Stimulated activated CD8-positive, alpha-beta memory T cell treated with anti-CD3 and anti-CD28 coated beads, Interleukin-15, amount 100 ng/mL, for 24 hours (primary cell): Measurements from ENCODE around the gene PPP6R3.
"Not testable (repeated sequence)": the region's sequence is repeated elsewhere in the genome, so short reads cannot be mapped to it uniquely, and the experiment has no call there.

Source experiments
- DNase-seq: peaks from one replicate; pipeline ENCODE4 v3.0.0-alpha.2; 2020; ENCODE audit warnings: low read depth

PPP6R3 gene

DNA sequence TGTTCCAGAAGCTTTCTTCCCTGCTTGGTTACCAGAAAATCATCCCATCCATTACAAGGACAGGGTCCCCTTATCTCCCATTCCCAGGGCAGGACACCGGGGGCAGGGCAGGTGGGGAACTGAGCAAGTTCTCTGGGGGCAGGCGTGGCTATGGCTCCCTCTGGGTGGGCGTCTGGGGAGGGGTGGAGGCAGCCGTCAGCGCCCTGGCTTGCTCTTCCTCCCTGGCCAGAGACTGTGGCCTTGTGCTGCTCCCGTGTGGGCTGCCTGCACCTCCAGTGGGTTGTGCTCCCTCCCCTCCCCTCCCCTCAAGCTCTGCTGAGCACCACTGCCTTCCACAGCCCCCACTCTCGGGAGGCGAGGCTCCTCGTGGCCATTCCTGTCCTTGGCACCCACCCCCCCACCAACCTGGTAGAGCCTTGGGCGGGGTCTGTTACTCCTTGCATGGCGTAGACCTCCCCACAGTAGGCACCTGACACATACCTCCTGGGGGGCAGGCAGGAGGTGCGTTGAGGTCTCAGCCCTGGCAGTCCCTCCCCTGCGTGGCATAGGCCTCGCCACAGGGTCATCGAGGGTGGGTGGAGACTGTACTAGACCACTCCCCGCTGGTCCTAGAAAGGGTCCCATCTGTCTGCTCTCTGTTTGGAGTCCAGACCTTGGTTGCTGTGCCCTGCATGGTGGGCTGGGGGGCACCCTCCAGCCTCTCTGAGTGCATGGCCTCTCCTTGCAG is 24.2 kb upstream of the PPP6R3 start:
- no peak for DNase-seq

DNA sequence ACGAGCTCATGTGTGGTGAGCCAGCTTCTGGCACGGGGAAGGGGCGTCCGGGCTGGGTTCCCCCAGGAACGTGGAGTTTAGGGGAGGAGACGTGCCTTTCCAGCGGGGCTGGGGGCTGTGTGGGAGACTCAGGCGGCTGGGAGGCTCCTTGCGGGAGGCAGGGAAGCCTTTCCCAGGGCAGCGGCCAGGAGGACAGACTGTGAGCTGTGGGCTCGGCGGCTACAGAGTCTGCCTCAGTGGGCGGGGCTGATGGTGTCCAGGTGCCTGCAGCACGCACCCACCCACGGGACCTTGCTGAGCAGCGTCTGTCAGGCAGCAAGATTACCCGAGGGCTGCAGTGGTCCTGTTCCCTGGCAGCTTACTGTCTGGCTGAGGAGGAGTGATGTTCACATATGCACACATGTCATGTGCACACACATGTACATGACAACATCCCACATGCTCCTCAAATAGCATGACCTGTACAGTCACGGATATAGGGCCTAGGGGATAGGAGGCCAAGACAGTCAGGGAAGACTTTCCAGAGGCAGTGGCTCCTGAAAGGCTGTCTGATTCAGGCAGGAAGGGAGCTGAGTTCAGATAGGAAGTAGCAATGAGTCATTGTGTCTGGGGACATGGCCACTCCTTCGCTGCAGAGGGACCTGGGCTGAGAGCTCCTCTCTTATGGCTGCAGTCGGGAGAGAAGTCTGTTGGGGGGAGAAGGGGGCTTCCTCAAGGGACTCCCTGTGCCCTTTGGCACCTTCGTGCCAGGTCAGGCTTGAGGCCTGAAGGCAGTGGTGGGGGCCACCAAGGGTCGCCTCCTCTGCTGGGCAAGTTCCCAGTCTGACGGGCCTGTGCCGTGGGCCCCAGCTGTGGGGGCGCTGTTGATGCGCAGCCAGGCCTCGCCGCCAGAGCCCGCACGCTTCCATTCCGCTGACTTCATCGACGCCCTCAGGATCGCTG is 23.3 kb upstream of the PPP6R3 start:
- no peak for DNase-seq

DNA sequence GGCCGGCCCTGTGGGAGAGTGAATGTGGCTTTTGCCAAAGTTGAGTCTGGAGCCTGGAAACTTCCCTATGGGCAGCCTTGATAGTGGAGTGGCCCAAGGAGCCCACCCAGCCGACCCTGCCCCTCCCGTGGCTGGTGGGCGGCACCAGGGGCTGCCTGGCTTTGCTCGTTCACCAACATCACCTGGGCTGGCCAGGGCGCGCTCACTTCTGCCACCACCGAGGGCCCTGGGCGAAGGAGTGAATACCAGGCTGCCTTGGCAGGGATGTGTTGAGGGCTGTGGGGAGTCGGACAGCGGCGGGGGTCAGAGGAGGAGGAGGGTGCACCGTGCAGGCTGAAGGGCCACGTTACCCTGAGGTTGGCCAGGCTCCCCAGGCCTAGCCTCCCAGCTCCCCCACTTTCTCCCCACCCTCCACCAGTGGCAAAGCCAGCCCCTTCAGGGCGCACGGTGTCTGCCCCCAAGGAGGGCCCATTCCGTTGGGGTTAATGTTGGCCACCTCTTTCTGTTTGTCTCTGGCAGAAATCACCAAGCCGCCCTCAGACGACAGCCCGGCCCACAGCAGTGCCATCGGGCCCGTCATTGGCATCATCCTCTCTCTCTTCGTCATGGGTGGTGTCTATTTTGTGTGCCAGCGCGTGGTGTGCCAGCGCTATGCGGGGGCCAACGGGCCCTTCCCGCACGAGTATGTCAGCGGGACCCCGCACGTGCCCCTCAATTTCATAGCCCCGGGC is 22.5 kb upstream of the PPP6R3 start:
- DNase-seq, result no peak

DNA sequence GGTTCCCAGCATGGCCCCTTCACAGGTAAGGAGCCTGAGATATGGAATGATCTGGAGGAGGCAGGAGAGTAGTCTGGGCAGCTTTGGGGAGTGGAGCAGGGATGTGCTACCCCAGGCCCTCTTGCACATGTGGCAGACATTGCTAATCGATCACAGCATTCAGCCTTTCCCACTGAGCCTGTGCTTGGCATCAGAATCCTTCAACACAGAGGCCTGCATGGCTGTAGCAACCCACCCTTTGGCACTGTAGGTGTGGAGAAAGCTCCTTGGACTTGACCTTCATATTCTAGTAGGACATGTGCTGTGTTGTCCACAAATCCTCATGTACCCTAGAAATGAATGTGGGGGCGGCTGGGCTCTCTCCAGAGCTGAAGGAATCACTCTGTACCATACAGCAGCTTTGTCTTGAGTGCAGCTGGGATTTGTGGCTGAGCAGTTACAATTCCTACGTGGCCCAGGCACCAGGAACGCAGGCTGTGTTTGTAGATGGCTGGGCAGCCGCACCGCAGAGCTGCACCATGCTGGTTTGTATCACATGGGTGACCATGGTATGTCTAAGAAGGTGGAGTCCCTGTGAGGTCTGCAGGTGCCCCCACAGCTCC is 21.8 kb upstream of the PPP6R3 start:
- no peak for DNase-seq

DNA sequence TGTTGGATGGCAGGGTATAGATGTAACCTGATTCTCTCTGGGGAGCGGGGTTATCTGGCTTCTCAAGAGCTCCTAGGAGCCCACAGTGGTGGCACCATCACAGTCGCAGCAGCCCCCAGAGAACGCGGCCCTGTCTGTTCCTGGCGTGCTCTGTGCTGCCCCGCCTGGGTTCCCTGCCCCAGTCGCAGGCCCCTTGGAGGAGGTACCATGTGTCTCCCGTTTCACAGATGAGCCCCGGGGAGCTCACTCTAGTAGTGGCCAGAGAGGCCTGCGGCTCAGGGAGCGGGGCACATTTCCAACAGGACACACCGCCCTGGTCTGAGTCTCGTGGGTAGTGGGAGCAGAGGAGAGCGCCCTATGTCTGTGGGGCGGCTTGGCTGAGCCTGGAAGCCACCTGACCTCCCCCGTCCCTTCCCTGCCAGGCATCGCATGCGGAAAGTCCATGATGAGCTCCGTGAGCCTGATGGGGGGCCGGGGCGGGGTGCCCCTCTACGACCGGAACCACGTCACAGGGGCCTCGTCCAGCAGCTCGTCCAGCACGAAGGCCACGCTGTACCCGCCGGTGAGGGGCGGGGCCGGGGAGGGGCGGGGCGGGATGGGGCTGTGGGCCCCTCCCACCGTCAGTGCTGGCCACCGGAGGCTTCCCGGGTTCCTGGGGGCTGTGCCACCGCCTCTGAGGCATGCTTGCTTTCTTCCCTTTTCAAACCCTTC is 21.0 kb upstream of the PPP6R3 start:
- DNase-seq, result no peak

DNA sequence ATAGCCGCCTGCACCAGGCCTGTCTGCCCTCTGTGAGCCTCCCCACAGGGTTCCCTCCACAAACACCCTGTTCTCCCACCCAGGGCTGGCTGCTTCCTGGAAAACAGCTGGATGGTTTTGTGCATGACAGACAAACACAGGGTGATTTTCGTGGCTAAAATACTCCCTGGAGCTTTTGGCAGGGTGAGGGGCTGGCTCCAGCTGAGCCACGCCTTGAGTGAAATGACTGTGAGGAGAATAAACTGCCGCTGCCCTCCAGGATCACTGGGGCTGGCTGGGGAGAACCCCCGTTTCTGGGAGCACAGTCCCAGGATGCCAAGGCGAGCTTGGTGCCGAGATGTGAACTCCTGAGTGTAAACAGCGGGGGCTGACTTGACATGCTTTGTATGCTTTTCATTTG is 20.3 kb upstream of the PPP6R3 start:
- DNase-seq, result no peak

DNA sequence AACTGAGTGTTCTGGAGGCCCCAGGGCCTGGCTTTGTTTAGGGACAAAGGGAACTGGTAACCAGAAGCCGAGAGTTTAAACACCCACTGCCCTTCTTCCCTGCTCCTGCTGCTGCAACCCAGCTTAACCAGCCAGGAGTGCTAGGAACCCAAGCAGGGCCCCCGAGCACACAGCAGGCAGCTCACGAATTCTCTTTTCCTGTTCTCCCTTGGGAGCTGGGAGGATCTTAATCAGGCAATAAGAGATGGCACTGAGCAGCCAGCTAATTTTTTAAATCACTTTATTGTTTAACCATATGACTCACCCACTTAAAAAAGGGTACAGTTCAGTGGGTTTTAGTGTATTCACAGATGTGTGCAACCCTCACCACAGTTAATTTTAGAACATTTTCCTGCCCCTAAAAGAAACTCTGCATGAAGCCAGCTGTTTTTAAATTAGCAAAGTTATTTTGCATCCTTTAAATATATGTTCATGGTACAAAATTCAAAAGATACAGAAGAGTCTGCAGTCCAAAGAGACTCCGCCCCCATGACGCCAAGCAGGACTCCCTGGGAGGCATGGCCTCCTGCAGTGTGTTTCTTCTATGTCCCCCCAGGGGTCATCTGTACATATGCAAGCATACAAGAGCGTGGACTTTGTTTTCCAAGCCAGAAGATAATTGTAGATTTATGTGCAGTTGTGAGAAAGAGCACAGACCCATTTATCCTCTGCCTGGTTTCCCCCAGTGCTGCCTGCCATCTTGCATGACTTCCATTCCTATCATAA is 18.9 kb upstream of the PPP6R3 start:
- DNase-seq, result no peak

DNA sequence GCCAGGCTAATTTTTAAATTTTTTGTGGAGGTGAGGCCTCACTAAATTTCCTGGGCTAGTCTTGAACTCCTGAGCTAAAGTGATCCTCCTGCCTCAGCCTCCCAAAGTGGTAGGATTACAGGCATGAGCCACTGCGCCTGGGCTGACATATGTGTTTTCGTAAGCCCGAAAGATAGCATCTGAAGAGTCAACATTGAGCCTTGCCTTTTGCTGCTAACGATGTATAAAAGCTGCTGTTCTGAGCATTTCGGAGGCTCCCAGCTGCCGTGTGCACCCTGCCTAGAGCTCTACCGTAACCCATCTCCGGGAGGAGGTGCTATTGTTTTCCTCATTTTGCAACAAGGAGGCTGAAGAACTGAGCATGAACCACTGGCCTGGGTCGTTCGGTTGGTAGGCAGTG is 18.1 kb upstream of the PPP6R3 start:
- DNase-seq, result no peak

DNA sequence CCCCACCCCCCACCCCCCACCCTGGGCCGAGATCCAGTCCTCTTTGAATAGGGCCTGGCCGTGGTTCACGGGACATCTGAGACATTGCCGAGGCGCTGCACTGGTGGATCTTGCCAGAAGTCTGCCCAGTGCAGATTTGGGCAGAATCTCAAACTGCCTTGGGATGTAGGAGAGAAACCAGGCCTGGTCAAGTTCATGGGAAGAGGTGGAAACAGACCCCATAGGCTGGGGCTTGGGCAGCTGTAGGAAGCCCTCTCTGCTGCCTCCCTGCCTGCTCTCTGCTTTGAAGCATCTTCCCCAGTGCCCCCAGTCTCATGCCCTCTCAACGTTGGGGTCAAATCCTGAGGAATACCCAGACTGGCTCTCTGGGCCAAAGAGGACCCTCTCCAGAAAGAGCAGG is 16.0 kb upstream of the PPP6R3 start:
- DNase-seq, result no peak

DNA sequence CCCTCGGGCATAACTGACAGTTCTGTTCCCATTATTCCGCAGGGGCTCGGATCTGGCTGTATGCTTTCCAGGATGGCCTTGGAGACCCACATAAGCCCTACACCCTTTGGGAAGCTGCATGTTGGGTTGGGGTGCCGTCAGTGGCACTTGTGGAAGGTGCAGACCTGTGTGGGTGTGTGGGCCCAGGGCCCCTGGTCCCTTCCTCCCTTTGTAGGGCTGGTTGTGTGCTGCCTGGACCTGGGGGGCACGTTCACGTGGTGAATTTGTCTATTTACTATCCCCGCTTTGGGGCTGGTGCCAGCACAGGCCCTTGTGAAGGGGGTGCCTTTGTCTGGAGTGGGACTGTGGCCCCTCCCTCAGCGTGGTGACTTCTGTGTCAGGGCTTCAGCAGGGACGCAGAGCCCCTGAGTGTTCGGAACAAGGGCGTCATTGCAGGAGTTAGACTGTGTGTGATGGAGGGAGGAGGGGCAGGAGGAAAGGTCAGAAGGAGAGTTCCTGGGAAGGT is 15.0 kb upstream of the PPP6R3 start:
- no peak for DNase-seq

DNA sequence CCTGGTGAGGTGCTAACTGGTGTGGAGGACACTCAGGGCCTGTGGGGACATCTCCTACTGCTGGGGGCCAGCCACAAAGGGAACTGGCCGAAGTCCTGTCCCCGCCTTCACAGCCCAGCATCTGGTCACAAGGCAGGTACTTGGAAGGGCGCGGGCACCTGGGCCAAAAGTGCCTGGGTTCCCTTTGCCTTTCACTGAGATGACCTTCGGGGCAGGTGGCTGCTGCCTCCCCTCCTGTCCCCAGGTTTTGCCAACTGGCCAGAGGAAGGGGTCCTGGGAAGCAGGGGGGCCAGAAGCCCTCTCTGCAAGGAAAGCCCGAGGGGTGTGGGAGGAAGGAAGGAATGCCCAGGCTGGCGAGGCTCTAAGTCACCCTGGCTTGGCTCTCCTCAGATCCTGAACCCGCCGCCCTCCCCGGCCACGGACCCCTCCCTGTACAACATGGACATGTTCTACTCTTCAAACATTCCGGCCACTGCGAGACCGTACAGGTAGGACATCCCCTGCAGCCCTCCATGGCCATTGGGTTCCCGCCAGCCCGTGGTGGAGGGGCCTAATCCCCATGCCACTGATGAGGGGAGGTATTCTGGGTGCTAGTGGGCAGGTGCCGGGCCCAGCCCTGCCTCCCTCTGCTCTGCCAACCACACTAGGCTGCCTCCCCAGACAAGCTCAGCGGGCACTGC is 14.4 kb upstream of the PPP6R3 start:
- no peak for DNase-seq

DNA sequence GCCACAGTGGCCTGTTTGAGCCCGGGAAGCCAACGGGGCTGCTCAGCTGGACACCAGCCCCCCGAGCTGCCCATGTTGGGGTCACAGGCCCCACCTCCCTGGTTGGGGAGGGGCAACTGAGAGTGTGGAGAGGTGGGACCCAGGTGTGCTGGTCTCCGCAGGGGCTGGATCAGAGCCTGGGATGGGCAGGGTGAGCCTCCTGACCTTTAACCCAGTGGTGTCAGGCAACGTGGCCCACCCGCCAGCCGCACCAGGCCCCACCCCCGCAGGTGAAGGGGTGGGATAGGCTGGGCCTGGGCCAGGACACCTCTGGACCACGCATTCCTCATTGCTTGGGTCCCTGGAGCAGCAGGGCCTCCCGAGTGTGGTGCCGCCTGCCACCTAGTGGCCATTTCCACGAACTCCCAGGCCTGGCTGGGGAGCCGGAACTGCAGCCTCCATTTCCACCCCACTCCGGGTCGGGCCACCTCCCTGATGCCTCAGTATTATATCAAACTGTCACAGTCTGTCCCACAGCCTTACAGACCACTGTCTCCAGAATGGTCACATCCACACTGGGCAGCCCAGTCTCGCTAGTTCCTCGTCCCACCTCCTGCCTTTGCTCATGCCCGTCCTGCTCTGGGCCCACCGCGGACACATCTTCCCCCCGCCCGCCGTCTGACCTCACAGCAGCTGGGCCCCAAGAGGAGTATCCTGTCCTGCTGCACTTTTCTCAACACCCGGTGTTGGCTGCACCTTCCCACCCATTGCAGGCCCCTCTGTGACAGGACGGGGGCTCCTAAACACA is 13.3 kb upstream of the PPP6R3 start:
- DNase-seq, result peak; percentile 41

DNA sequence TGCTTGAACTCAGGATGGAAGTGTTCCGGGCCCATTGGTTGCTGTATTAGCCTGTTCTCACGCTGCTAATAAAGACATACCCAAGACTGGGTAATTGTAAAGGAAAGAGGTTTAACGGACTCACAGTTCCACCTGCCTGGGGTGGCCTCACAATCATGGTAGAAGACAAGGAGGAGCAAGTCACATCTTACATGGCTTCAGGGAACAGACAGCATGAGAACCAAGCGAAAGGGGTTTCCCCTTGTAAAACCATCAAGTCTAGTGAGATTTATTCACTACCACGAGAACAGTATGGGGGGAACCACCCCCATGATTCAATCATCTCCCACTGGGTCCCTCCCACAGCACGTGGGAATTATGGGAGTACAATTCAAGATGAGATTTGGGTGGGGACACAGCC is 12.6 kb upstream of the PPP6R3 start:
- not testable (repeated sequence) for DNase-seq

DNA sequence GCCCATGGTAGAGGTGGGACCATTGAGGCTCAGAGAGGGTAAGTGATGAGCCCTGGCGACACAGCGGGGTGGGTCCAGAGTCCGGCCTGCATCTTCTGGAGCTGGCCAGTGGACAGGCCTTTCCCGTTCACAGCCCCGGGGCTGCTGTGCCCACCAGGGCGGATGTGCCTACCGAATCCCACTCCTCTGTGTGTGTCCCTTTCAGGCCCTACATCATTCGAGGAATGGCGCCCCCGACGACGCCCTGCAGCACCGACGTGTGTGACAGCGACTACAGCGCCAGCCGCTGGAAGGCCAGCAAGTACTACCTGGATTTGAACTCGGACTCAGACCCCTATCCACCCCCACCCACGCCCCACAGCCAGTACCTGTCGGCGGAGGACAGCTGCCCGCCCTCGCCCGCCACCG is 11.9 kb upstream of the PPP6R3 start:
- no peak for DNase-seq

DNA sequence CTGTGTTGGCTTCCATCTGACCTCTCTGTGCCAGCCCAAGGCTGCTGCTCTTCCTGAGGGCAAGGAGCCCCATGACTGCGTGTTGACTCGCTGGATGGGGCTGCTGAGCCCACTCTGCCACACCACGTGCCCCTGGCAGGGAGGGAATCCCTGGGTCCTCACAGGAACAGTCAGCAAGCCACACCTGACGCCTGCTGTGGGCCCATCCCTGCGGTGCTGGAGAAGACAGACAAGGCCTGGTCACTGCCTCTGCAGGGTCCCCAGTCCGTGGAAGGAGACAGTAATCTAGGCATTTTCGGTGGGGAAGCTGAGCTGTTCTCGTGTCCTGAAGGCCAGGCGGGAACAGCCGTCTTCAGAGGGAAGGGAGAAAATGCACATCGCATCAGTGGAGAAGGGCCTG is 10.6 kb upstream of the PPP6R3 start:
- DNase-seq, result no peak

DNA sequence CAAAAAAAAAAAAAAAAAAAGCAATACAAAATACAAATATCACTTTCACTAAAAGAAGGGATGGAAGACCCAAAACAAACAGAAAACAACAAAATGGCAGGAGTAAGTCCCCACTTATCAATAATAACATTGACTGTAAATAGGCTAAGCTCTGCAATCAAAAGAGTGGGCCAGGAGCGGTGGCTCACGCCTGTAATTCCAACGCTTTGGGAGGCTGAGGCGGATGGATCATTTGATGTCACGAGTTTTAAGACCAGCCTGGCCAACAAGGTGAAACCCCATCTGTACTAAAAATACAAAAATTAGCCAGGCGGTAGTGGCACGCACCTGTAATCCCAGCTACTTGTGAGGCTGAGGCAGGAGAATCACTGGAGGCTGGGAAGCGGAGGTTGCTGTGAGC is 9.8 kb upstream of the PPP6R3 start:
- no peak for DNase-seq

DNA sequence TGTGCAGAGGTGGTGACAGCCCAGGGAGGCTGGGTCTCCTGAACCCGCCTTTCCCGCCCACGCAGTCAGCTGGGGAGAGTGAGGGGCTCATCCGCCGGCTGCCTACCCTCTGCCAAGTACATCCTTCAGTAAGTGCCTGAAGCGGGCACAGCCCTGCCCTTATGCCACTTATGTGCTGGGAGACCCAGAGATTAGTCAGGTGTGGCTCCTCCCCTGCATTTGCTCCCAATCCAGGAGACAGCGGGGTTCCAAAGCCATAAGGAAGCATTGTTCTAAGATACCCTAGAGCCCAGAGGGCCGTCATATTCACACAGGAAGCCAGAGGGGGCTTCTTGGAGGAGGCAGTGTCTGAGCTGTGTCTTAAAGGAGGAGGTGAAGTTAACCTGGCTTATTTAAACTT is 5.8 kb upstream of the PPP6R3 start:
- no peak for DNase-seq

DNA sequence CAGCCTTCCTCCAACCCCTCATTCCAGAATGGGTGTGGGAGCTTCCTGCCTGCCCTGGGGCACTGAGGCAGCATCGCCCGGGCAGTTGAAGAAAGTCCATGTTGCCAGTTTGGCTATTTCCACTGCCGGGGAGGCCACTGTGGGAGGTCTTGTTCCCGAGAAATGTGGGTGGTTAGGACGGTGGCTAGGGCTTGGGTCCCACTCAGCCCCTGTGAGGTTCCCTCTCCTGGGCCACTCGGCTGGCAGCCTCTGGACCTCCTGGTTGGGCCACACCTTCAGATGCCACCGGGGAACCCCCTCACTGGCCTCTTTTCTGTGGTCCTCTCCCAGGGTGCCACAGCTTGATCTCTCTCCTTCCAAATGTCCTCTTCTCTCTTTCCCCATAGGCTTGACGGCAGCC is 5.1 kb upstream of the PPP6R3 start:
- no peak for DNase-seq

DNA sequence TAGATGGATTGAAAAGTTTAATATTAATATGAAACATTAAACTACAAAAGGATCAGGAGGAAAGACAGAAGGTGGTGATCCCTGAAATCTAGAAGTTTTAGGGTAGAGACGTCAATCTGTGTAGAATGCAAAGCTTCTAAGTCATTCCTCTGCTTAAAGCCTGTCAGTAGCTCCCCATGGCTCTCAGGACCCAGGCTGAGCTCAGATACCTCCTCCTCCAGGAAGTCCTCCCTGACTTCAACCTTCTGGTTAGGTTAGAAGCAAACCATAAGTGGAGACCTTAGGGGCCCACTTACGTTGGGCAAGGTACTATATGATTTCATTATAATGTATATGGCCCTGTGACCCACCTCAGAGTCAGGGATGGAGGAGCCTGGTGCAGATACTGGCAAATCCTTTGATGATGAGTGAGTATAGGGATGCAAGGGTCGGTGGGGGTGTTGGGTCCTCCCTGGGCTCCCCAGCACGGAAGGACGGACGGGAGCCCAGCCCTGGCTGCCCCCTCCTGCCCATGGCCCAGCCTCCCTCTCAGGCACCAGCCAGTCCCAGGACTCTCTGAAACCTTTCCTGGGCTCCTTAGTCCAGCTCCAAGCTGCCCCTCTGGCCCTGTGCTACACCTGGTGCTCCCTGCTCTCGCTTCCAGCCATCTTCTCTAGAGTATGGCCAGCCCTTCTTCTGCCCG is 3.2 kb upstream of the PPP6R3 start:
- DNase-seq, result no peak
